ENCODE data around the gene GAPDH. TPM values are rescaled to one million over a fixed set of nuclear protein-coding genes. Genes with fewer than 3 reads are reported as not detected.

Gene GAPDH
- total RNA-seq, 2 experiments from 2014 or later = 4,459 to 4,958 TPM

- peak overlapping the region; percentile 74 for H3K27ac Mint-ChIP-seq
- no peak overlapping the region for H3K4me3 Mint-ChIP-seq
- H3K4me1 Mint-ChIP-seq = peaks cover 70% of the 10 kb centered on the region
- H3K9me3 Mint-ChIP-seq = no peaks in the 10 kb centered on the region
- ChIA-PET CTCF (interaction anchor here (0.6 to 6.4 kb wide), 23 partner anchors 8 to 353 kb away, joined by 3 to 135 read pairs (median 5); partner anchors contain the start of genes IFFO1, NOP2, SPSB2 and TAPBPL), POLR2A (interaction anchor here (0.7 to 1.2 kb wide), 5 partner anchors 9 to 228 kb away, joined by 3 to 4 read pairs (median 3); partner anchors contain the start of gene PTMS)
- H3K27me3 Mint-ChIP-seq = no peaks in the 10 kb centered on the region
- H3K36me3 Mint-ChIP-seq (ENCODE audit: low read depth) = peaks cover 50% of the 10 kb centered on the region
- no peak for DNase-seq
Measured at GRCh38 chr12:6538420-6539313, 4.3 kb downstream of the GAPDH start.

GRCh38 chr12:6539314-6539682, 5.0 kb downstream of the GAPDH start:
- H3K27me3 Mint-ChIP-seq = no peaks in the 10 kb centered on the region
- H3K27ac Mint-ChIP-seq = no peak overlapping the region
- CTCF ChIA-PET = interaction anchor here (0.6 to 6.4 kb wide), 16 partner anchors 15 to 352 kb away, joined by 3 to 135 read pairs (median 4); partner anchors contain the start of genes IFFO1, NOP2 and SPSB2
- H3K4me1 Mint-ChIP-seq = peaks cover 68% of the 10 kb centered on the region
- H3K4me3 Mint-ChIP-seq = peak overlapping the region; percentile 25
- DNase-seq = no peak
- peaks cover 49% of the 10 kb centered on the region for H3K36me3 Mint-ChIP-seq (ENCODE audit: low read depth)
- POLR2A ChIA-PET = interaction anchor here (0.7 to 1.2 kb wide), 2 partner anchors 14 to 227 kb away, joined by 3 to 4 read pairs; partner anchors contain the start of gene PTMS
- no peaks in the 10 kb centered on the region for H3K9me3 Mint-ChIP-seq

GRCh38 chr12:6539707-6540134, 5.4 kb downstream of the GAPDH start:
- no peaks in the 10 kb centered on the region for H3K9me3 Mint-ChIP-seq
- POLR2A ChIA-PET = interaction anchor here (1.2 kb wide), 1 partner anchor 13 kb away, joined by 4 read pairs; no protein-coding TSS in a partner anchor
- H3K4me1 Mint-ChIP-seq = peaks cover 68% of the 10 kb centered on the region

GRCh38 chr12:6540181-6540877, 6.0 kb downstream of the GAPDH start:
- H3K4me3 Mint-ChIP-seq = peak overlapping the region; percentile 60
- peaks cover 68% of the 10 kb centered on the region for H3K4me1 Mint-ChIP-seq
- H3K27ac Mint-ChIP-seq = peak overlapping the region; percentile 83
- H3K27me3 Mint-ChIP-seq = no peaks in the 10 kb centered on the region
- H3K9me3 Mint-ChIP-seq = no peaks in the 10 kb centered on the region
- ChIA-PET POLR2A (interaction anchor here (1.2 kb wide), 1 partner anchor 13 kb away, joined by 4 read pairs; no protein-coding TSS in a partner anchor), CTCF (interaction anchor here (0.6 to 6.4 kb wide), 11 partner anchors 14 to 332 kb away, joined by 3 to 135 read pairs (median 4); partner anchors contain the start of genes IFFO1 and SPSB2)
- peaks cover 49% of the 10 kb centered on the region for H3K36me3 Mint-ChIP-seq (ENCODE audit: low read depth)
- DNase-seq = peak; percentile 63

More at GRCh38 chr12:6539707-6540134, 5.4 kb downstream of the GAPDH start:
- CTCF ChIA-PET = interaction anchor here (0.6 to 6.4 kb wide), 14 partner anchors 15 to 352 kb away, joined by 3 to 135 read pairs (median 4); partner anchors contain the start of genes IFFO1 and NOP2
- DNase-seq = no peak
- peak overlapping the region; percentile 83 for H3K27ac Mint-ChIP-seq
- H3K27me3 Mint-ChIP-seq = no peaks in the 10 kb centered on the region
- peaks cover 52% of the 10 kb centered on the region for H3K36me3 Mint-ChIP-seq (ENCODE audit: low read depth)
- H3K4me3 Mint-ChIP-seq = peak overlapping the region; percentile 25

GRCh38 chr12:6541371-6542165, 7.3 kb downstream of the GAPDH start:
- Mint-ChIP-seq H3K36me3 (ENCODE audit: low read depth) (peaks cover 44% of the 10 kb centered on the region), H3K27me3 (no peaks in the 10 kb centered on the region), H3K4me3 (no peak overlapping the region), H3K4me1 (peaks cover 61% of the 10 kb centered on the region), H3K27ac (peak overlapping the region; percentile 86), H3K9me3 (no peaks in the 10 kb centered on the region)
- no peak for DNase-seq
- ChIA-PET CTCF (interaction anchor here (0.6 to 6.4 kb wide), 8 partner anchors 13 to 331 kb away, joined by 3 to 135 read pairs (median 3); partner anchors contain the start of genes IFFO1, NOP2 and SPSB2), POLR2A (no interaction called here)

GRCh38 chr12:6542209-6543009, 8.1 kb downstream of the GAPDH start:
- Mint-ChIP-seq H3K4me3 (peak overlapping the region; percentile 11), H3K27me3 (no peaks in the 10 kb centered on the region), H3K36me3 (ENCODE audit: low read depth) (peaks cover 37% of the 10 kb centered on the region), H3K9me3 (no peaks in the 10 kb centered on the region), H3K4me1 (peaks cover 53% of the 10 kb centered on the region), H3K27ac (peak overlapping the region; percentile 86)
- ChIA-PET CTCF (interaction anchor here (1.6 to 6.4 kb wide), 2 partner anchors 12 to 116 kb away, joined by 4 to 135 read pairs; partner anchors contain the start of gene IFFO1), POLR2A (no interaction called here)
- no peak for DNase-seq

GRCh38 chr12:6546016-6546415, 11.7 kb downstream of the GAPDH start:
- H3K36me3 Mint-ChIP-seq (ENCODE audit: low read depth) = peaks cover 29% of the 10 kb centered on the region
- H3K27ac Mint-ChIP-seq = no peak overlapping the region
- H3K27me3 Mint-ChIP-seq = no peaks in the 10 kb centered on the region
- peaks cover 30% of the 10 kb centered on the region for H3K4me1 Mint-ChIP-seq
- DNase-seq = no peak
- CTCF ChIA-PET = interaction anchor here (0.6 to 2.2 kb wide), 7 partner anchors 7 to 122 kb away, joined by 3 to 9 read pairs (median 3); partner anchors contain the start of gene IFFO1
- no peak overlapping the region for H3K4me3 Mint-ChIP-seq
- POLR2A ChIA-PET = interaction anchor here (0.6 kb wide), 1 partner anchor 220 kb away, joined by 3 read pairs; no protein-coding TSS in a partner anchor
- H3K9me3 Mint-ChIP-seq = no peaks in the 10 kb centered on the region

- peaks cover 27% of the 10 kb centered on the region for H3K36me3 Mint-ChIP-seq (ENCODE audit: low read depth)
- no peak overlapping the region for H3K27ac Mint-ChIP-seq
- ChIA-PET CTCF (interaction anchor here (2.2 kb wide), 1 partner anchor 10 kb away, joined by 9 read pairs; no protein-coding TSS in a partner anchor), POLR2A (interaction anchor here (0.9 kb wide), 1 partner anchor 9 kb away, joined by 4 read pairs; no protein-coding TSS in a partner anchor)
- no peak overlapping the region for H3K4me3 Mint-ChIP-seq
- no peak for DNase-seq
- H3K9me3 Mint-ChIP-seq = no peaks in the 10 kb centered on the region
- H3K27me3 Mint-ChIP-seq = no peaks in the 10 kb centered on the region
- peaks cover 27% of the 10 kb centered on the region for H3K4me1 Mint-ChIP-seq
Measured at GRCh38 chr12:6547566-6547965, 13.2 kb downstream of the GAPDH start.

GRCh38 chr12:6547987-6548386, 13.7 kb downstream of the GAPDH start:
- CTCF ChIA-PET = interaction anchor here (2.2 kb wide), 1 partner anchor 11 kb away, joined by 9 read pairs; no protein-coding TSS in a partner anchor
- no peaks in the 10 kb centered on the region for H3K27me3 Mint-ChIP-seq
- no peaks in the 10 kb centered on the region for H3K9me3 Mint-ChIP-seq
- H3K4me1 Mint-ChIP-seq = peaks cover 27% of the 10 kb centered on the region
- peaks cover 31% of the 10 kb centered on the region for H3K36me3 Mint-ChIP-seq (ENCODE audit: low read depth)
- POLR2A ChIA-PET = no interaction called here
- H3K27ac Mint-ChIP-seq = no peak overlapping the region
- DNase-seq = no peak
- H3K4me3 Mint-ChIP-seq = no peak overlapping the region

GRCh38 chr12:6548556-6548955, 14.2 kb downstream of the GAPDH start:
- ChIA-PET CTCF (interaction anchor here (12.6 kb wide), 1 partner anchor 8 kb away, joined by 135 read pairs; no protein-coding TSS in a partner anchor), POLR2A (no interaction called here)
- Mint-ChIP-seq H3K36me3 (ENCODE audit: low read depth) (peaks cover 31% of the 10 kb centered on the region), H3K4me3 (no peak overlapping the region), H3K9me3 (no peaks in the 10 kb centered on the region), H3K27ac (no peak overlapping the region), H3K4me1 (peaks cover 31% of the 10 kb centered on the region), H3K27me3 (no peaks in the 10 kb centered on the region)
- no peak for DNase-seq
